Liver (tissue), 3 donors: ENCODE results near the gene FAM107A.

ENCODE experiments used
- ATF3 ChIP-seq: IDR thresholded peaks from 2 replicates; pipeline ENCODE4 v1.6.1; 2016; ENCODE audit warnings: antibody characterized with exemption
- CTCF ChIP-seq: fragments of 150-350 bp; IDR thresholded peaks from 2 replicates; pipeline ENCODE4 v1.5.1; 2017; ENCODE audit warnings: improper control_type of control experiment, low read depth, low read length; ENCODE audit not compliant: missing input control
- EGR1 ChIP-seq, 2 donors: IDR thresholded peaks; 2 replicates each; pipeline ENCODE4 v1.6.1; 2016 to 2018; ENCODE audit warnings: antibody characterized with exemption in 2 of 2, low read depth in 2 of 2
- FOXA1 ChIP-seq: IDR thresholded peaks from 2 replicates; pipeline ENCODE4 v1.6.1; 2016; ENCODE audit warnings: antibody characterized with exemption
- GABPA ChIP-seq, 2 donors: IDR thresholded peaks in 1 of 2; conservative IDR thresholded peaks in 1 of 2; 2 replicates each; pipeline ENCODE4 v1.6.1; 2016; ENCODE audit warnings: antibody characterized with exemption in 2 of 2, mild to moderate bottlenecking in 1 of 2, moderate library complexity in 1 of 2
- MAX ChIP-seq: IDR thresholded peaks from 2 replicates; pipeline ENCODE4 v1.6.1; 2016; ENCODE audit warnings: antibody characterized with exemption
- RAD21 ChIP-seq, 2 donors: IDR thresholded peaks; 2 replicates each; pipeline ENCODE4 v1.6.1; 2016; ENCODE audit warnings: antibody characterized with exemption in 2 of 2, mild to moderate bottlenecking in 2 of 2
- REST ChIP-seq: IDR thresholded peaks from 2 replicates; pipeline ENCODE4 v1.6.1; 2016; ENCODE audit warnings: antibody characterized with exemption, mild to moderate bottlenecking
- SP1 ChIP-seq: IDR thresholded peaks from 2 replicates; pipeline ENCODE4 v1.6.1; 2018; ENCODE audit warnings: antibody characterized with exemption, mild to moderate bottlenecking
- TAF1 ChIP-seq: conservative IDR thresholded peaks from 2 replicates; pipeline ENCODE4 v1.6.1; 2016; ENCODE audit warnings: antibody characterized with exemption, mild to moderate bottlenecking
- YY1 ChIP-seq: IDR thresholded peaks from 2 replicates; pipeline ENCODE4 v1.6.1; 2016; ENCODE audit warnings: antibody characterized with exemption, mild to moderate bottlenecking
- ZBTB33 ChIP-seq: IDR thresholded peaks from 2 replicates; pipeline ENCODE4 v1.6.1; 2016; ENCODE audit warnings: antibody characterized with exemption
- donor health status: healthy.
- donor health status: healthy.

- TF ChIP-seq CTCF (no peak), REST (no peak), RAD21 (IDR thresholded peaks at IDR 0.05) (no peak), YY1 (no peak), ATF3 (no peak), EGR1 (IDR thresholded peaks at IDR 0.05; ENCODE audit: low read depth in 2 of 2) (no peak), TAF1 (no peak), ZBTB33 (no peak), SP1 (no peak), MAX (no peak), GABPA (IDR thresholded peaks at IDR 0.05 in 1 of 2, conservative IDR thresholded peaks at IDR 0.05 in 1 of 2) (no peak), FOXA1 (no peak)
Measured at GRCh38 chr3:58580826-58581327, 3.7 kb upstream of the FAM107A start.
